ENCODE results near the gene CHCHD3. TPM values are rescaled to one million over a fixed set of nuclear protein-coding genes. Genes with fewer than 3 reads are reported as not detected.

Gene CHCHD3
- total and polyA plus RNA-seq, 7 donors, result 61.7 to 93.4 (median 63.7) TPM

DNA sequence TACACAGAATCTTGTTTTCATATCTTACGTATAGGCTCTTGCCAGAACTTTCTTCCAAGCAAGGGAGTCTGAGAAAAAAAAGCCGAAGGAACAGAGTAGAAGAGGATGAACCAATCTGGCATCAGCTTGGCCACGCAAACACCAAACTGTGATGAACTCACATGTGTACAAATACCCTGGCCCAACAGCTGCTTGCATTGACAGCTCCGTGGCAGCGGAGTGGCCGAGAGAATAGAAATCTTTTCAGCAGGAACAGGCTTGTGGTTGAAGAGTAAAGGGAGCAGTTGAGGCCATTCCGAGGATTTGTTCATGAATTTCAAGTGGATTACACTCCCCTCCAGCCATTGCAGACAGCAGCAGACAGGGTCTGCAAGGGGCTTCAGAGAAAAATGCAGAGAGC lies 331.8 kb downstream of the CHCHD3 start:
- DNase-seq, result no peak
- no peaks in the 10 kb centered on the region for H3K9me3 ChIP-seq
- peaks cover 0 to 3% (median 0%) of the 10 kb centered on the region in 3 donors for H3K27me3 ChIP-seq
- WGBS, 2 donors, result 74 to 76% methylated on average over 7 of the region's 7 CpGs
- H3K36me3 ChIP-seq, result no peaks in the 10 kb centered on the region
- intact Hi-C loops (cut with DNase I), result no loop called here
- H3K4me3 ChIP-seq, result no peak overlapping the region
- no peaks in the 10 kb centered on the region for H3K4me1 ChIP-seq
- TF ChIP-seq, protein P1, sequence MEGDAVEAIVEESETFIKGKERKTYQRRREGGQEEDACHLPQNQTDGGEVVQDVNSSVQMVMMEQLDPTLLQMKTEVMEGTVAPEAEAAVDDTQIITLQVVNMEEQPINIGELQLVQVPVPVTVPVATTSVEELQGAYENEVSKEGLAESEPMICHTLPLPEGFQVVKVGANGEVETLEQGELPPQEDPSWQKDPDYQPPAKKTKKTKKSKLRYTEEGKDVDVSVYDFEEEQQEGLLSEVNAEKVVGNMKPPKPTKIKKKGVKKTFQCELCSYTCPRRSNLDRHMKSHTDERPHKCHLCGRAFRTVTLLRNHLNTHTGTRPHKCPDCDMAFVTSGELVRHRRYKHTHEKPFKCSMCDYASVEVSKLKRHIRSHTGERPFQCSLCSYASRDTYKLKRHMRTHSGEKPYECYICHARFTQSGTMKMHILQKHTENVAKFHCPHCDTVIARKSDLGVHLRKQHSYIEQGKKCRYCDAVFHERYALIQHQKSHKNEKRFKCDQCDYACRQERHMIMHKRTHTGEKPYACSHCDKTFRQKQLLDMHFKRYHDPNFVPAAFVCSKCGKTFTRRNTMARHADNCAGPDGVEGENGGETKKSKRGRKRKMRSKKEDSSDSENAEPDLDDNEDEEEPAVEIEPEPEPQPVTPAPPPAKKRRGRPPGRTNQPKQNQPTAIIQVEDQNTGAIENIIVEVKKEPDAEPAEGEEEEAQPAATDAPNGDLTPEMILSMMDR (IDR thresholded peaks at IDR 0.05), result no peak
- no peak for TF ChIP-seq POLR2AphosphoS5 (IDR thresholded peaks at IDR 0.05)
- no peak overlapping the region for H3K27ac ChIP-seq

DNA sequence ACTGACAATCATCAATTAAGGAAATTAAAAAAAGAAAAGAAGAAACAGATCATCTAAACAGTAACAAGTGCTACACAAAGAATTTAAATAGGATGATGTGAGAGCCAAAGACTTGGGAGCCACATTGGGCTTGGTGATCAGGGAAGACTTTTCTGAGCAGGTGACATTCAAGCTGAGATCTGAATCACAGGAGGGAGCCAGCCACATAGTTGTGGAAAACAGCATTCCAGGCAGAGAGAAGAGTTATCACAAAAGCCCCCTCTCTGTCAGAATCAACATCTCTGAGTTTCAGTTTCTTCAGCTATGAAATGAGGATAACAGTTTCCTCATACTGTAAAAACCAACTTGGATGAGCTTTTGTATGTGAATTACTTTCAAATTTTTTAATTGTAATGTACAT lies 336.4 kb downstream of the CHCHD3 start:
- DNase-seq, result no peak
- Histone ChIP-seq H3K27me3 (no peaks in the 10 kb centered on the region), H3K27ac (no peak overlapping the region), H3K9me3 (peaks cover 0 to 8% (median 5%) of the 10 kb centered on the region in 4 donors), H3K36me3 (no peaks in the 10 kb centered on the region), H3K4me1 (no peaks in the 10 kb centered on the region), H3K4me3 (no peak overlapping the region)
- TF ChIP-seq, protein P1 (IDR thresholded peaks at IDR 0.05), result no peak
- TF ChIP-seq POLR2A (IDR thresholded peaks at IDR 0.05) (no peak), POLR2AphosphoS5 (IDR thresholded peaks at IDR 0.05) (no peak)
- intact Hi-C loops (cut with DNase I), result no loop called here

DNA sequence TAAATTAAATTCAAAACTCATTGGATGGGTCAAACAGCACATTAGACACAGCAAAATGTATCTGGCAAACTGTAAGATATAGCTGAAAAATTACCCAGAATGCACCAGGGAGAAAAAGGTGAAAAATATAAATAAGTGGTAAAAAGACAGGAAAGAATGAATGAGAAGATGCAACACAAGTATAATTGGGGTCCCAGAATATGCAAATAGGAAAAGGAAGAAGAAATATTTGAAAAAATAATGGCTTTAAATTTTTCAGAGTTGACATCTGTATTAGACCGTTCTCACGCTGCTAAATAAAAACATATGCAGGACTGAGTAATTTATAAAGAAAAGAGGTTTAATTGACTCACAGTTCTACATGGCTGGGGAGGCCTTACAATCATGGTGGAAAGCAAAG lies 337.9 kb downstream of the CHCHD3 start:
- 98 to 99% methylated on average over 2 of the region's 2 CpGs for WGBS, 2 donors
- TF ChIP-seq, protein P1 (IDR thresholded peaks at IDR 0.05), result no peak
- no peak for TF ChIP-seq EP300 (IDR thresholded peaks at IDR 0.05)
- TF ChIP-seq POLR2A (IDR thresholded peaks at IDR 0.05), result no peak
- TF ChIP-seq POLR2AphosphoS5 (IDR thresholded peaks at IDR 0.05), result no peak
- H3K27me3 ChIP-seq, result no peaks in the 10 kb centered on the region

DNA sequence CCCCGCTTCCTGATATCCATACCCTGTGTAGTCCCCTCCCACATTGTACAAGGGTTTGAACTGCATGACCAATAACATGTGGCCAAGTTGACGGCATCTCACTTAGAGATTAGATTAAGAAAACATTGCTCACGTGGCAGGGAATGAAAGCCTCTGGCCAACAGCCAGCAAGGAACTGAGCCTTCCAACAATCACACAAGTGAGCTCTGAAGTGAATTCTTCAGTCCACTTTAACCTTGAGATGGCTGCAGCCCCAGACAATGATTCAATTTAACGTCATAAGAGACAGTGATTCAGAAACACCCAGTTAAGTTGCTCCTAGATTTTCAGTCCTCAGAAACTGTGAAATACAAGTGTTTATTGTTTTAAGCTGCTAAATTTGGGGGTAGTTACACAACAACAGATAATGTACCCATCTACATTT lies 339.7 kb downstream of the CHCHD3 start:
- no peak overlapping the region for H3K4me3 ChIP-seq
- DNase-seq, result no peak
- 22 to 61% methylated on average over 4 of the region's 4 CpGs for WGBS, 2 donors
- peaks cover 0 to 8% (median 5%) of the 10 kb centered on the region in 4 donors for H3K9me3 ChIP-seq
- no peaks in the 10 kb centered on the region for H3K27me3 ChIP-seq
- no peak overlapping the region for H3K27ac ChIP-seq
- H3K36me3 ChIP-seq, result no peaks in the 10 kb centered on the region
- H3K4me1 ChIP-seq, result peaks cover 0 to 10% (median 0%) of the 10 kb centered on the region in 4 donors
- intact Hi-C loops (cut with DNase I), result no loop called here
- TF ChIP-seq, protein P1 (IDR thresholded peaks at IDR 0.05), result no peak
- no peak for TF ChIP-seq POLR2AphosphoS5 (IDR thresholded peaks at IDR 0.05)
- TF ChIP-seq EP300 (IDR thresholded peaks at IDR 0.05), result no peak
- TF ChIP-seq POLR2A (IDR thresholded peaks at IDR 0.05), result no peak

More for the DNA sequence above, 337.9 kb downstream of the CHCHD3 start:
- no peak for DNase-seq
- Histone ChIP-seq H3K27ac (no peak overlapping the region), H3K4me3 (no peak overlapping the region), H3K9me3 (peaks cover 0 to 8% (median 5%) of the 10 kb centered on the region in 4 donors), H3K36me3 (no peaks in the 10 kb centered on the region), H3K4me1 (peaks cover 0 to 10% (median 0%) of the 10 kb centered on the region in 4 donors)
- intact Hi-C loops (cut with DNase I), result no loop called here

DNA sequence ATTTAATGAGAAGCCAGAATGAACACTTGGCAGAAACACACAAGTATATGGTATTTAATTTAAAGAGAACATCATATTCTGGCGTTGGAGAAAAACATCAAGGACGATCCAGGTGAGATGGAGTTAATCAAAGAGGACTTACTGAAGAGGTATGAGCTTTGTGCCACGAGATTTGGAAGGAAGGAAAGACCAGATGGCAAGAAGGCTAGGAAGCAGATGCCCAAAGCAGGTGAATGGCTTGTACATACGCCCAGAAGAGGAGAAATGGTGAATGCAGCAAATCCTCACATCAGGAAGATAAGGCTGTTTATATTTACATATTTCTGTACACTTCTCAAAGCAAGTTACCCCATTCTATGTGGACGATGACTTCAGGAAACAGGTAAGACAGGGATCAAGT lies 341.7 kb downstream of the CHCHD3 start:
- WGBS, 2 donors, result 52 to 64% methylated on average over 5 of the region's 5 CpGs
- intact Hi-C loops (cut with DNase I), result no loop called here
- H3K27ac ChIP-seq, result no peak overlapping the region

More for the DNA sequence above, 341.7 kb downstream of the CHCHD3 start:
- Histone ChIP-seq H3K4me1 (peaks cover 0 to 10% (median 0%) of the 10 kb centered on the region in 4 donors), H3K27me3 (no peaks in the 10 kb centered on the region), H3K4me3 (no peak overlapping the region), H3K9me3 (peaks cover 0 to 8% (median 5%) of the 10 kb centered on the region in 4 donors), H3K36me3 (no peaks in the 10 kb centered on the region)
- DNase-seq, result no peak
- no peak for TF ChIP-seq POLR2A (IDR thresholded peaks at IDR 0.05)
